Osteocyte (in vitro differentiated cells): Measurements from ENCODE around the gene DIAPH2. TPM values are rescaled to one million over a fixed set of nuclear protein-coding genes. Genes with fewer than 3 reads are reported as not detected.

ENCODE experiments used
- DNase-seq: peaks from one replicate; pipeline ENCODE4 v3.0.0; 2021; ENCODE audit warnings: mixed read lengths; ENCODE audit not compliant: unreplicated experiment; ENCODE audit errors: extremely low spot score
- H3K27ac Mint-ChIP-seq: one replicate; pipeline ENCODE4 v1.8.0; 2021; ENCODE audit warnings: mild to moderate bottlenecking, mixed read lengths; ENCODE audit not compliant: unreplicated experiment
- H3K27me3 Mint-ChIP-seq: one replicate; pipeline ENCODE4 v1.8.0; 2021; ENCODE audit warnings: mixed read lengths; ENCODE audit not compliant: unreplicated experiment
- H3K36me3 Mint-ChIP-seq: one replicate; pipeline ENCODE4 v1.8.0; 2021; ENCODE audit warnings: mixed read lengths; ENCODE audit not compliant: unreplicated experiment
- H3K4me1 Mint-ChIP-seq: one replicate; pipeline ENCODE4 v1.8.0; 2021; ENCODE audit warnings: mixed read lengths; ENCODE audit not compliant: unreplicated experiment
- H3K4me3 Mint-ChIP-seq: one replicate; pipeline ENCODE4 v1.8.0; 2021; ENCODE audit warnings: mild to moderate bottlenecking, moderate library complexity, mixed read lengths; ENCODE audit not compliant: unreplicated experiment
- H3K9me3 Mint-ChIP-seq: one replicate; pipeline ENCODE4 v1.8.0; 2021; ENCODE audit warnings: mixed read lengths; ENCODE audit not compliant: unreplicated experiment
- total RNA-seq: library from RNA; stranded (reverse); gene quantifications from 2 replicates; pipeline ENCODE4 v1.2.1, GENCODE V29; 2021
- TF ChIP-seq, protein P1 (sequence below): fragments of 200-600 bp; sonication (generic); IDR thresholded peaks from 2 replicates; pipeline ENCODE4 v1.5.0; 2021; ENCODE audit warnings: antibody characterized with exemption, mild to moderate bottlenecking, moderate library complexity

The DIAPH2 gene
- total RNA-seq, 1 donor from 2014 or later = 9.3 TPM

- no peaks in the 10 kb centered on the region for H3K36me3 Mint-ChIP-seq
- TF ChIP-seq, protein P1, sequence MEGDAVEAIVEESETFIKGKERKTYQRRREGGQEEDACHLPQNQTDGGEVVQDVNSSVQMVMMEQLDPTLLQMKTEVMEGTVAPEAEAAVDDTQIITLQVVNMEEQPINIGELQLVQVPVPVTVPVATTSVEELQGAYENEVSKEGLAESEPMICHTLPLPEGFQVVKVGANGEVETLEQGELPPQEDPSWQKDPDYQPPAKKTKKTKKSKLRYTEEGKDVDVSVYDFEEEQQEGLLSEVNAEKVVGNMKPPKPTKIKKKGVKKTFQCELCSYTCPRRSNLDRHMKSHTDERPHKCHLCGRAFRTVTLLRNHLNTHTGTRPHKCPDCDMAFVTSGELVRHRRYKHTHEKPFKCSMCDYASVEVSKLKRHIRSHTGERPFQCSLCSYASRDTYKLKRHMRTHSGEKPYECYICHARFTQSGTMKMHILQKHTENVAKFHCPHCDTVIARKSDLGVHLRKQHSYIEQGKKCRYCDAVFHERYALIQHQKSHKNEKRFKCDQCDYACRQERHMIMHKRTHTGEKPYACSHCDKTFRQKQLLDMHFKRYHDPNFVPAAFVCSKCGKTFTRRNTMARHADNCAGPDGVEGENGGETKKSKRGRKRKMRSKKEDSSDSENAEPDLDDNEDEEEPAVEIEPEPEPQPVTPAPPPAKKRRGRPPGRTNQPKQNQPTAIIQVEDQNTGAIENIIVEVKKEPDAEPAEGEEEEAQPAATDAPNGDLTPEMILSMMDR = no peak
These were observed 554.0 kb downstream of the DIAPH2 start for GRCh38 chrX:97238632-97239031.

GRCh38 chrX:97252111-97252510, 567.5 kb downstream of the DIAPH2 start:
- Mint-ChIP-seq H3K27ac (no peak overlapping the region), H3K27me3 (no peaks in the 10 kb centered on the region), H3K36me3 (no peaks in the 10 kb centered on the region), H3K9me3 (no peaks in the 10 kb centered on the region), H3K4me1 (peaks cover 3% of the 10 kb centered on the region), H3K4me3 (no peak overlapping the region)
- DNase-seq = no peak
- TF ChIP-seq, protein P1 = no peak

More at GRCh38 chrX:97238632-97239031, 554.0 kb downstream of the DIAPH2 start:
- Mint-ChIP-seq H3K4me1 (peaks cover 13% of the 10 kb centered on the region), H3K4me3 (no peak overlapping the region), H3K27me3 (no peaks in the 10 kb centered on the region), H3K27ac (no peak overlapping the region), H3K9me3 (no peaks in the 10 kb centered on the region)
- no peak for DNase-seq

- Mint-ChIP-seq H3K4me3 (no peak overlapping the region), H3K4me1 (no peaks in the 10 kb centered on the region), H3K27me3 (no peaks in the 10 kb centered on the region), H3K9me3 (no peaks in the 10 kb centered on the region), H3K36me3 (no peaks in the 10 kb centered on the region), H3K27ac (no peak overlapping the region)
- TF ChIP-seq, protein P1 = no peak
- DNase-seq = no peak
These were observed 576.0 kb downstream of the DIAPH2 start for GRCh38 chrX:97260679-97261078.

GRCh38 chrX:97266406-97267121, 581.9 kb downstream of the DIAPH2 start:
- no peak overlapping the region for H3K27ac Mint-ChIP-seq
- peaks cover 7% of the 10 kb centered on the region for H3K4me1 Mint-ChIP-seq
- DNase-seq = no peak
- H3K4me3 Mint-ChIP-seq = no peak overlapping the region
- peaks cover 6% of the 10 kb centered on the region for H3K9me3 Mint-ChIP-seq
- TF ChIP-seq, protein P1 = no peak
- no peaks in the 10 kb centered on the region for H3K36me3 Mint-ChIP-seq
- no peaks in the 10 kb centered on the region for H3K27me3 Mint-ChIP-seq

GRCh38 chrX:97267396-97268181, 582.9 kb downstream of the DIAPH2 start:
- Mint-ChIP-seq H3K4me3 (no peak overlapping the region), H3K27ac (no peak overlapping the region), H3K36me3 (no peaks in the 10 kb centered on the region), H3K9me3 (peaks cover 6% of the 10 kb centered on the region), H3K27me3 (no peaks in the 10 kb centered on the region), H3K4me1 (peaks cover 7% of the 10 kb centered on the region)
- DNase-seq = no peak
- TF ChIP-seq, protein P1 = no peak
